ENCODE data around the gene SLX4IP. TPM values are rescaled to one million over a fixed set of nuclear protein-coding genes. Genes with fewer than 3 reads are reported as not detected.

The SLX4IP gene
- total RNA-seq, 2 experiments from 2014 or later: 4.9 to 5.2 TPM

GRCh38 chr20:10504994-10505730 lies 70.1 kb downstream of the SLX4IP start:
- CTCF ChIA-PET: interaction anchor here (0.5 to 0.8 kb wide), 2 partner anchors 12 to 57 kb away, joined by 3 read pairs; no protein-coding TSS in a partner anchor
- DNase-seq: no peak
- H3K4me1 Mint-ChIP-seq (ENCODE audit: low read depth): peaks cover 17% of the 10 kb centered on the region
- no peaks in the 10 kb centered on the region for H3K27me3 Mint-ChIP-seq (ENCODE audit: low read depth)
- H3K9me3 Mint-ChIP-seq: no peaks in the 10 kb centered on the region
- no peaks in the 10 kb centered on the region for H3K36me3 Mint-ChIP-seq (ENCODE audit: low read depth)
- H3K27ac Mint-ChIP-seq: no peak overlapping the region
- no peak overlapping the region for H3K4me3 Mint-ChIP-seq
- intact Hi-C loops (cut with micrococcal nuclease): loop anchor here (5.0 kb wide), 1 partner anchor 167 kb away; the partner anchor contains the start of gene JAG1

DNA sequence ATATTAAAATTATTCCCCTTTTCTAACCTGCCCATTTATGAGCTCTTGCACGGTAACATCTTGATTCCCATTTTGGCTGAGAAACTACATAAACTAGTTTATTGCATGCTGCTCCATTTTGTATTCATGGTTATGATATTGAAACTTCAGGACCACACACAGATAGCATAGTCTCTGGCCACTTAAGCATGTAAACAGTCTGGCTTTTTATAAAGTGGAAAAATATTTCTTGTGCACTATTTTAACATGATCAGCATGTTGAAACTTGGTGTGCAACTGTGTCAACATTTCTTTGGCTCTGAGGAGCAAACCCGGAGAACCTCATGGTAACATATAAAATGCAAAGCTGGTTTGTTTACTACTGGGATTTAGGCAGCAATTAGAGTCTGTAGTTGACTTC lies 70.7 kb downstream of the SLX4IP start:
- intact Hi-C loops (cut with micrococcal nuclease): no loop called here
- no peak for DNase-seq
- H3K36me3 Mint-ChIP-seq (ENCODE audit: low read depth): no peaks in the 10 kb centered on the region
- no peaks in the 10 kb centered on the region for H3K9me3 Mint-ChIP-seq
- H3K4me1 Mint-ChIP-seq (ENCODE audit: low read depth): peaks cover 15% of the 10 kb centered on the region
- no peak overlapping the region for H3K27ac Mint-ChIP-seq
- CTCF ChIA-PET: interaction anchor here (0.5 to 0.8 kb wide), 2 partner anchors 11 to 58 kb away, joined by 3 read pairs; no protein-coding TSS in a partner anchor
- H3K4me3 Mint-ChIP-seq: no peak overlapping the region
- no peaks in the 10 kb centered on the region for H3K27me3 Mint-ChIP-seq (ENCODE audit: low read depth)

DNA sequence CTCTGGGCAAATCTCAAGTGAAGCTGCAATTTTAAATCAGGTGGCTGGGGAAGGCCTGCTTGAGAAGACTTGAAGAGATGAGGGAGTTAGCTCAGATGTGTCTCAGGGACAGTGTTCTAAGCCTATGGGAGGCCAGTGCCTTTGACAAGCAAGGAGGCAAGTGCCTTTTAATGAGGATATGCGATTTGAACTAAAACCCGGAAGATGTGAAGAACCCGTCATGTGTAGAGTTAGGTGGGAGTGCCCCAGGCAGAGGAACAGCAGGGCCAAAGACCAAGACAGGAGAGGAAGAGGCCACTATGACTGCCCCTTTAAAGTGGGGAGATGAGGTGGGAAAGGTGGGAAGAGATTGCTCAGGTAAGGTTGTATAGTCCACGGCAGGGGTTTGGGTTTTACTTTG lies 71.9 kb downstream of the SLX4IP start:
- Mint-ChIP-seq H3K4me3 (no peak overlapping the region), H3K4me1 (ENCODE audit: low read depth) (peaks cover 17% of the 10 kb centered on the region), H3K36me3 (ENCODE audit: low read depth) (peaks cover 2% of the 10 kb centered on the region), H3K27me3 (ENCODE audit: low read depth) (no peaks in the 10 kb centered on the region), H3K9me3 (no peaks in the 10 kb centered on the region), H3K27ac (no peak overlapping the region)
- CTCF ChIA-PET: no interaction called here
- DNase-seq: no peak
- intact Hi-C loops (cut with micrococcal nuclease): no loop called here

DNA sequence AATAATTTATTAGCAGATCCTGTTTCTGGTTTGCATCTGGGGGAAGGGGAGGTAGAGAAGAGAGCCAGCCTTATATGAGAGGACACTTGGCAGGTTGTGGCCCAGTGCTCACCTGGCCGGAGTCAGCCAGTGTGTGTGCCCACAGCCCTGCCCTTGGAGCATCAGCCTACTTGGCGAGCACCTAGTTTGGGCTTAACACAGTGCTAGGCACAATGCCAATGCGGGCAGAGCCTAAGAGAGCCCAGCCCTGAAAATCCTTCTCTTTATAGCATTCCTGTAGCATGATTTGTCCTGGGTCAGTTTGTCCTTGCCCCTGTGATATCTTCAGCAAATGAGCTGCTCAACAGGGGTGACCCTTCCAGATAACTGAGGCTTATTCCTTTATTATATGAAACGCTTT lies 73.0 kb downstream of the SLX4IP start:
- peaks cover 12% of the 10 kb centered on the region for H3K4me1 Mint-ChIP-seq (ENCODE audit: low read depth)
- CTCF ChIA-PET: no interaction called here
- H3K36me3 Mint-ChIP-seq (ENCODE audit: low read depth): peaks cover 2% of the 10 kb centered on the region
- H3K9me3 Mint-ChIP-seq: no peaks in the 10 kb centered on the region
- no peaks in the 10 kb centered on the region for H3K27me3 Mint-ChIP-seq (ENCODE audit: low read depth)
- intact Hi-C loops (cut with micrococcal nuclease): no loop called here
- no peak overlapping the region for H3K4me3 Mint-ChIP-seq
- no peak overlapping the region for H3K27ac Mint-ChIP-seq
- no peak for DNase-seq

DNA sequence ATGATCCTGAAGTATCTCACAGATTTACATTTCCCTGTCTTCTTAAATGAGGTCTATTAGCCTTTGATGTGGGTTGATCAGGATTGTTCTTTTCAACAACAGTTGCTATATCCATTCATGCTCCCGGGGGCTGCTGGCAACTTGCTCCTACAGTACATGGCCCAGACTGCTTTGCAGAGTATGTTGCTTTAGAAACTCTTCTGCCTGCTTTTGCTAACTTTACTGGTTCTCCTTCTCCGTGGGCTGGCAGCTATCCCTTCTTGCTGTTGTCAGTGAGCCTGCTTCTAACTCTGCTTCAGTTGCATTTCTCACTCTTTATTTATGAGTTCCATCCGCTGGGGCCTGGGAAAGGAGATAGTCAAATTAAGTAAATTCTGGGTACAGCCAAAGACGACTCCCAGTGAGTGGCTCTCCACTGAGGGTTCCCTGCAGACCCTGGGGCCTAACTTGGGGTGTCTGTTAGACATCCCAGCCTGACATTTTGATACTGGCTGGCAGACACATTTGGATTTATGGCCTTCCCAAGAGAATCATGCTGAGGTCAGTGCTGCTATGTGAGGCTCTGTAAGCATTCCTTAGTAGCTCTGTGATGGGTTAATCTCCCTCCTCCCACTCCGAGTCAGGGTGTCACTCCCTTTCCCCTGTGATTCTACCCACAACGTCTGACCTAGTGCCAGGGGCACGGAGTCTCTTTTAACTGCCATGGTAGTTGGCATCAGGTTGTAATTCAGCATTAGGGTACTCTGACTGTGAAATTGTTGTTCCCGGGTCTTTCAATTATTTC lies 73.6 kb downstream of the SLX4IP start:
- CTCF ChIA-PET: no interaction called here
- Mint-ChIP-seq H3K27me3 (ENCODE audit: low read depth) (no peaks in the 10 kb centered on the region), H3K4me3 (no peak overlapping the region), H3K27ac (no peak overlapping the region), H3K9me3 (no peaks in the 10 kb centered on the region), H3K36me3 (ENCODE audit: low read depth) (peaks cover 2% of the 10 kb centered on the region), H3K4me1 (ENCODE audit: low read depth) (peaks cover 12% of the 10 kb centered on the region)
- DNase-seq: no peak
- intact Hi-C loops (cut with micrococcal nuclease): no loop called here

DNA sequence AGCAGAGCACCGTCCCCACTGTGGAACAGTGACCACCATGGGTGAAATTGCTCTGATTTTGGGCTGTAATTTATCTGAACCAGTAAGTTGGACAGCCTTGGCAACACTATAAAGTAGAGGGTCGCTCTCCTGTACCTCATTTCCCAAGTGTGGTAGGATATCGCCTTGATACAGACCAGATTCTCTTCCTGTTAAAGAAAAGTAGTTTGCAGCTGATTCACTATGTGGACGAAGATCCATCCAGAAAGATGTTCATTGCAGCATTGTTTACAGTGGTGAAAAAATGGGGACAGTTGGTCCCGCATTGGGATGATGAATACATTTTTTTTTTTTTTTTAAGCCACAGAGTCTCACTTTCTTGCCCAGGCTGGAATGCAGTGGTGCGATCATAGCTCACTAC lies 74.3 kb downstream of the SLX4IP start:
- DNase-seq: no peak
- intact Hi-C loops (cut with micrococcal nuclease): no loop called here
- CTCF ChIA-PET: interaction anchor here (0.6 kb wide), 1 partner anchor 14 kb away, joined by 3 read pairs; no protein-coding TSS in a partner anchor
- no peak overlapping the region for H3K4me3 Mint-ChIP-seq
- H3K36me3 Mint-ChIP-seq (ENCODE audit: low read depth): peaks cover 2% of the 10 kb centered on the region
- H3K4me1 Mint-ChIP-seq (ENCODE audit: low read depth): peaks cover 19% of the 10 kb centered on the region
- no peaks in the 10 kb centered on the region for H3K27me3 Mint-ChIP-seq (ENCODE audit: low read depth)
- H3K9me3 Mint-ChIP-seq: no peaks in the 10 kb centered on the region
- H3K27ac Mint-ChIP-seq: no peak overlapping the region

GRCh38 chr20:10510216-10510615 lies 75.1 kb downstream of the SLX4IP start:
- H3K4me3 Mint-ChIP-seq: no peak overlapping the region
- no peak overlapping the region for H3K27ac Mint-ChIP-seq
- H3K9me3 Mint-ChIP-seq: no peaks in the 10 kb centered on the region
- no peak for DNase-seq
- intact Hi-C loops (cut with micrococcal nuclease): loop anchor here (2.0 kb wide), 3 partner anchors 49 to 89 kb away; partner anchors contain the start of genes MKKS and SLX4IP
- H3K4me1 Mint-ChIP-seq (ENCODE audit: low read depth): peaks cover 23% of the 10 kb centered on the region
- H3K36me3 Mint-ChIP-seq (ENCODE audit: low read depth): peaks cover 4% of the 10 kb centered on the region
- CTCF ChIA-PET: interaction anchor here (0.6 kb wide), 1 partner anchor 15 kb away, joined by 3 read pairs; no protein-coding TSS in a partner anchor
- no peaks in the 10 kb centered on the region for H3K27me3 Mint-ChIP-seq (ENCODE audit: low read depth)

- CTCF ChIA-PET: interaction anchor here (0.5 to 0.6 kb wide), 2 partner anchors 255 to 435 kb away, joined by 3 to 4 read pairs; no protein-coding TSS in a partner anchor
- intact Hi-C loops (cut with micrococcal nuclease): loop anchor here (1.0 to 2.0 kb wide), 6 partner anchors 9 to 160 kb away; partner anchors contain the start of genes MKKS and SLX4IP
- no peak overlapping the region for H3K4me3 Mint-ChIP-seq
- H3K9me3 Mint-ChIP-seq: no peaks in the 10 kb centered on the region
- H3K27ac Mint-ChIP-seq: peak overlapping the region; percentile 56
- H3K36me3 Mint-ChIP-seq (ENCODE audit: low read depth): peaks cover 4% of the 10 kb centered on the region
- no peak for DNase-seq
- H3K4me1 Mint-ChIP-seq (ENCODE audit: low read depth): peaks cover 25% of the 10 kb centered on the region
- H3K27me3 Mint-ChIP-seq (ENCODE audit: low read depth): no peaks in the 10 kb centered on the region
These were observed 76.0 kb downstream of the SLX4IP start for GRCh38 chr20:10511170-10511508.

GRCh38 chr20:10511509-10512251 lies 76.6 kb downstream of the SLX4IP start:
- no peaks in the 10 kb centered on the region for H3K27me3 Mint-ChIP-seq (ENCODE audit: low read depth)
- CTCF ChIA-PET: interaction anchor here (0.5 to 0.6 kb wide), 2 partner anchors 254 to 435 kb away, joined by 3 to 4 read pairs; no protein-coding TSS in a partner anchor
- H3K9me3 Mint-ChIP-seq: no peaks in the 10 kb centered on the region
- peaks cover 25% of the 10 kb centered on the region for H3K4me1 Mint-ChIP-seq (ENCODE audit: low read depth)
- intact Hi-C loops (cut with micrococcal nuclease): loop anchor here (1.0 to 2.0 kb wide), 6 partner anchors 9 to 160 kb away; partner anchors contain the start of genes MKKS and SLX4IP
- no peak overlapping the region for H3K4me3 Mint-ChIP-seq
- H3K27ac Mint-ChIP-seq: peak overlapping the region; percentile 56
- peak; percentile 77 for DNase-seq
- peaks cover 4% of the 10 kb centered on the region for H3K36me3 Mint-ChIP-seq (ENCODE audit: low read depth)

GRCh38 chr20:10513061-10513460 lies 78.0 kb downstream of the SLX4IP start:
- Mint-ChIP-seq H3K27ac (no peak overlapping the region), H3K4me1 (ENCODE audit: low read depth) (peaks cover 25% of the 10 kb centered on the region), H3K9me3 (no peaks in the 10 kb centered on the region), H3K36me3 (ENCODE audit: low read depth) (peaks cover 4% of the 10 kb centered on the region), H3K27me3 (ENCODE audit: low read depth) (no peaks in the 10 kb centered on the region), H3K4me3 (no peak overlapping the region)
- CTCF ChIA-PET: no interaction called here
- DNase-seq: no peak
- intact Hi-C loops (cut with micrococcal nuclease): no loop called here

- Mint-ChIP-seq H3K36me3 (ENCODE audit: low read depth) (peaks cover 4% of the 10 kb centered on the region), H3K27me3 (ENCODE audit: low read depth) (no peaks in the 10 kb centered on the region), H3K9me3 (no peaks in the 10 kb centered on the region), H3K27ac (no peak overlapping the region), H3K4me3 (no peak overlapping the region), H3K4me1 (ENCODE audit: low read depth) (peaks cover 26% of the 10 kb centered on the region)
- no peak for DNase-seq
- CTCF ChIA-PET: interaction anchor here (0.6 kb wide), 1 partner anchor 33 kb away, joined by 3 read pairs; no protein-coding TSS in a partner anchor
- intact Hi-C loops (cut with micrococcal nuclease): no loop called here
These were observed 78.9 kb downstream of the SLX4IP start for GRCh38 chr20:10513931-10514575.
